ENCODE data around the gene GTPBP2. TPM values are rescaled to one million over a fixed set of nuclear protein-coding genes. Genes with fewer than 3 reads are reported as not detected.

GTPBP2 gene
- total RNA-seq, 1 experiment from 2014 or later = 72.2 TPM

GRCh38 chr6:43625393-43625992 is 3.6 kb downstream of the GTPBP2 start:
- Mint-ChIP-seq H3K27ac (no peak overlapping the region), H3K9me3 (no peaks in the 10 kb centered on the region), H3K36me3 (ENCODE audit: insufficient read depth in 1 of 3, low read depth in 3 of 3) (peaks cover 51 to 76% (median 73%) of the 10 kb centered on the region in 3 experiments; a peak in 6 of 7 replicates), H3K4me1 (peaks cover 16 to 17% of the 10 kb centered on the region in 2 experiments), H3K4me3 (no peak overlapping the region; a peak in 1 of 5 replicates), H3K27me3 (ENCODE audit: low read depth) (no peaks in the 10 kb centered on the region)
- Histone ChIP-seq H2BK20ac (ENCODE audit: low read depth, low read length, poor library complexity, severe bottlenecking) (no peak overlapping the region), H2BK5ac (ENCODE audit: insufficient read length, low read length) (no peak overlapping the region), H3K4me1 (ENCODE audit: insufficient read depth, low read length) (no peaks in the 10 kb centered on the region), H3K23ac (ENCODE audit: insufficient read length, low read depth, low read length) (no peak overlapping the region), H3K23me2 (ENCODE audit: insufficient read length, low read depth, low read length, poor library complexity, severe bottlenecking) (peaks cover 8% of the 10 kb centered on the region), H3K27ac (ENCODE audit: insufficient read length, low read depth, low read length) (no peak overlapping the region), H3K79me2 (ENCODE audit: insufficient read depth, low read length) (no peaks in the 10 kb centered on the region), H4K20me1 (ENCODE audit: control insufficient read depth, insufficient read depth, insufficient read length) (no peaks in the 10 kb centered on the region), H3K56ac (ENCODE audit: insufficient read length, low read depth, low read length) (no peak overlapping the region), H2BK12ac (ENCODE audit: insufficient read length, low read depth, low read length) (no peak overlapping the region), H3K4ac (ENCODE audit: low read depth, low read length) (no peak overlapping the region), H3K79me1 (ENCODE audit: insufficient read depth, low read depth, low read length, poor library complexity, severe bottlenecking) (peaks cover 6% of the 10 kb centered on the region), H4K5ac (ENCODE audit: insufficient read length, low read depth, low read length) (no peak overlapping the region), H4K8ac (replicated peaks; ENCODE audit: insufficient read length, low read depth, low read length) (no peak overlapping the region), H2AFZ (ENCODE audit: low read length) (no peak overlapping the region), H3K27me3 (ENCODE audit: insufficient read depth, low read length) (no peaks in the 10 kb centered on the region), H3T11ph (ENCODE audit: low read length) (no peak overlapping the region), H2BK120ac (ENCODE audit: low read depth, low read length, poor library complexity, severe bottlenecking) (no peak overlapping the region), H3K9ac (ENCODE audit: extremely low read depth, insufficient read length, low read length) (no peak overlapping the region), H3K18ac (ENCODE audit: insufficient read length, low read depth, low read length) (no peak overlapping the region), H4K91ac (ENCODE audit: insufficient read length, low read depth, low read length) (no peak overlapping the region), H2BK15ac (ENCODE audit: low read depth, low read length) (no peak overlapping the region), H3K14ac (ENCODE audit: insufficient read depth, low read length) (no peak overlapping the region), H3K9me3 (ENCODE audit: control insufficient read depth, low read depth, low read length) (no peaks in the 10 kb centered on the region), H3K4me2 (ENCODE audit: insufficient read depth, insufficient read length, low read length) (no peak overlapping the region), H2AK5ac (ENCODE audit: insufficient read length, low read length) (no peak overlapping the region)
- no peak for TF ChIP-seq CTCF (conservative IDR thresholded peaks at IDR 0.05)
- DNase-seq = no peak
- WGBS (ENCODE audit: extremely low coverage, insufficient read length, low lambda C conversion rate) = no CpG with 5 or more reads among the region's 16 CpGs
